ENCODE results near the gene SYTL2.
A peak's percentile ranks its signal among the peaks of the same experiment; 100 is the strongest.
"Not testable (repeated sequence)": the region's sequence is repeated elsewhere in the genome, so short reads cannot be mapped to it uniquely, and the experiment has no call there.

Gene SYTL2

DNA sequence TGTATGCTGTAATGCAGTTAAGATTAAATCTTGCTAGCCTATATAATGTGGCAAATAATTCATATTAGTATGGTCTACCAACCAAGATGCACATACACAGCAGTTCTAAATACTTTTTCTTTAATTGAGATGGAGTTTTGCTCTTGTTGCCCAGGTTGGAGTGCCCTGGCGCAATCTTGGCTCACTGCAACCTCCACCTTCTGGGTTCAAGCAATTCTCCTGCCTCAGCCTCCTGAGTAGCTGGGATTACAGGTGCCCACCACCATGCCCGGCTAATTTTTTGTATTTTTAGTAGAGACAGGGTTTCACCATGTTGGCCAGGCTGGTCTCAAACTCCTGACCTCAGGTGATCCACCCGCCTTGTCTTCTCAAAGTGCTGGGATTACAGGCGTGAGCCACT lies 156.6 kb downstream of the SYTL2 start:
- H3K27ac ChIP-seq (ENCODE audit: low read length); H3K4me3 ChIP-seq (ENCODE audit: low read depth in 1 of 2, low read length in 2 of 2); H3K27me3 ChIP-seq (ENCODE audit: low read depth, low read length); H3K9me3 ChIP-seq (ENCODE audit: control insufficient read depth in 1 of 2, low read length in 2 of 2): not testable (repeated sequence)
- Histone ChIP-seq H3K36me3 (ENCODE audit: control insufficient read depth in 1 of 2, insufficient read depth in 2 of 2, low read length in 2 of 2) (peaks cover 13 to 34% of the 10 kb centered on the region in 2 donors), H3K4me1 (ENCODE audit: control insufficient read depth in 1 of 2, insufficient read depth in 2 of 2, low read length in 2 of 2) (peaks cover 4 to 14% of the 10 kb centered on the region in 2 donors)

DNA sequence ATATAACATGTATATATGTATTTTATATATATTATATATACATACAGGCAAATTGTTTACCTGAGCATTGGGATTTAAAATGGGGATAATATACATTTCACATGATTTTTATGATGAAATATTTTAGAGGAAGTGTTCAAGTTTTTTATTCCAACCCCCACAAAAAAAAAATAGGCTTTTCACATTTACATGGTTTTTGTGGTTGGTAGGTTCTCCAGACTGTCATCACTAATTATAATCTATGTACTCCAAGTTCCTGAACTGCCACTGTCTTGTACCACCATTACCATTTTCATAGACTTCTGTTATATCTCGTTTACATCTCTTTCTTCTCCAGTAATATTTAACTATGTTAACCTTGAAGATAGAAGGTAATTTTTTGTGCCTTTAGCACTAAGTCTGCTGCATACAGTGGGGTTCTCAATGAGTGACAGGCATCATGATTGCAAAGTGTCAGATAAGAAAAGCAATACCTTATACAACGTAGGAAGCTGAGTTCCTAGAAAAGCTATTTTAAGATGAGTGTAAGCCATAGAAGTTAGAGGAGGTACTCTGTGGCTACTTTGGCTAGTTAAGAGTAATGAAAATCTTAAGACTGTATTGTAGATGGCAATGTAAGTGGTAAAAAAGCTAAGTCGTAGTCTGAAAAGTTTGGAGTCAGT lies 158.0 kb downstream of the SYTL2 start:
- peaks cover 11 to 14% of the 10 kb centered on the region in 2 donors for H3K4me1 ChIP-seq (ENCODE audit: control insufficient read depth in 1 of 2, insufficient read depth in 2 of 2, low read length in 2 of 2)
- no peaks in the 10 kb centered on the region for H3K27me3 ChIP-seq (ENCODE audit: low read depth, low read length)
- H3K27ac ChIP-seq (ENCODE audit: low read length): no peak overlapping the region
- no peak overlapping the region for H3K4me3 ChIP-seq (ENCODE audit: low read depth in 1 of 2, low read length in 2 of 2)
- no peaks in the 10 kb centered on the region for H3K9me3 ChIP-seq (ENCODE audit: control insufficient read depth in 1 of 2, low read length in 2 of 2)
- H3K36me3 ChIP-seq (ENCODE audit: control insufficient read depth in 1 of 2, insufficient read depth in 2 of 2, low read length in 2 of 2): peaks cover 13 to 34% of the 10 kb centered on the region in 2 donors

DNA sequence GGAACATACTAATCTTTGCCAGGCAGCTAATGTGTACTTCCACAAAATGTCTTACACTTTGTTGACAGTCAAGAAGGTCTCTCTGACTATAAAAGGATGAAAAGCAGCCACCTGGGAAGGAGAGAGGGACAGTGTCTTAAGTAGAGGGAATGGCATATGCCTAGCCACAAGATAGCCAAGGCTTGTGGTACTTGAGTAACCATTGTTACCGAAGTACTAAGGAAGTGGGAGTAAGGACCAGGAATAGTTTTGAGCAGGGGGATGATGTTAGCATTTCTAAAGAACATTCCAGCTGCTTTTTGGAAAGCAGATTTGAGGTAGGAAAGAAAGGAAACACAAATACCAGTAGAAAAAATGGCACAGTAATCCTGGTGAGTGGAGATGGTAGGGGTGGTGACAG lies 159.8 kb downstream of the SYTL2 start:
- Histone ChIP-seq H3K4me1 (ENCODE audit: control insufficient read depth in 1 of 2, insufficient read depth in 2 of 2, low read length in 2 of 2) (peaks cover 11 to 17% of the 10 kb centered on the region in 2 donors), H3K27me3 (ENCODE audit: low read depth, low read length) (no peaks in the 10 kb centered on the region), H3K27ac (ENCODE audit: low read length) (no peak overlapping the region), H3K9me3 (ENCODE audit: control insufficient read depth in 1 of 2, low read length in 2 of 2) (no peaks in the 10 kb centered on the region), H3K4me3 (ENCODE audit: low read depth in 1 of 2, low read length in 2 of 2) (no peak overlapping the region), H3K36me3 (ENCODE audit: control insufficient read depth in 1 of 2, insufficient read depth in 2 of 2, low read length in 2 of 2) (peaks cover 4 to 20% of the 10 kb centered on the region in 2 donors)

DNA sequence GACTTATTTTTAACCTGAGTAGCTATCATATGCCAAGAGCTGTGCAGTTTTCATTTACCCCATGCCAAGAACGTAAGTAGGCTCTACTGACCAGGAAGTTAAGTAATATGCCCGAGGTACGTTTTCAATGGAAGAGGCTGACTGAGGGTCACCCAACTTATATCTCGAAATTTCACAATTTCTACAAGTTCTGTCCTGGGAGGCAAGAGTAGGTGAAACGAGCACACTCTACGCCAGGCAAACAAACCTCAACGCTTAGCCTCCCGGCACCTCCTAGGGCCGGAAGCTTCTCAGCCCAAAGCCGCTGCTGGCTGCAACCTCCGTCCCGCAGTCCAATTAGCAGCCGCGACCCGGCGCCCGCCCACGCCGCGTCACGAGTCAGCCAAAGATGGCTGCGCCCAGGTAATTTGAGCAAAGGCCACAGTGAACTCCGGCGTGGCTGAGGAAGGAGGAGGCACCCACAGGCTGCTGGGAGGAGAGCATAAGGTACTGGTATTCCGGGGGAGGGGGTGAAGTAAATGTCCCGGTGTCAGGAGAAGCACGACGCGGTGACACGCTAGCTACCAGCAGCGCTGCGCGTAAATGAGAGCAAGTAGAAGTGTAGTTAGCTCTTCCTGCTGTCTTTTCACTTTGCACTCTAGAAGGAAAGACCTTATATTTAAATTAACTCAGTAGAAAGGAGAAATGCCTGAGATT lies 163.2 kb downstream of the SYTL2 start, which contains the start of gene TMEM126A:
TSS of gene TMEM126A (plus strand) at position 364 of the 696 bp plus-strand sequence. CDS start 2,289 bp downstream, outside the sequence.
- H3K4me3 ChIP-seq (ENCODE audit: low read depth in 1 of 2, low read length in 2 of 2): peak within 1 kb of the TSS; percentile 78 to 98
- H3K36me3 ChIP-seq (ENCODE audit: control insufficient read depth in 1 of 2, insufficient read depth in 2 of 2, low read length in 2 of 2): peaks cover 4% of the 10 kb centered on the region in 2 donors
- H3K27ac ChIP-seq (ENCODE audit: low read length): peak within 1 kb of the TSS; percentile 95
- peaks cover 11 to 17% of the 10 kb centered on the region in 2 donors for H3K4me1 ChIP-seq (ENCODE audit: control insufficient read depth in 1 of 2, insufficient read depth in 2 of 2, low read length in 2 of 2)
- H3K27me3 ChIP-seq (ENCODE audit: low read depth, low read length): no peaks in the 10 kb centered on the region
- H3K9me3 ChIP-seq (ENCODE audit: control insufficient read depth in 1 of 2, low read length in 2 of 2): no peaks in the 10 kb centered on the region

DNA sequence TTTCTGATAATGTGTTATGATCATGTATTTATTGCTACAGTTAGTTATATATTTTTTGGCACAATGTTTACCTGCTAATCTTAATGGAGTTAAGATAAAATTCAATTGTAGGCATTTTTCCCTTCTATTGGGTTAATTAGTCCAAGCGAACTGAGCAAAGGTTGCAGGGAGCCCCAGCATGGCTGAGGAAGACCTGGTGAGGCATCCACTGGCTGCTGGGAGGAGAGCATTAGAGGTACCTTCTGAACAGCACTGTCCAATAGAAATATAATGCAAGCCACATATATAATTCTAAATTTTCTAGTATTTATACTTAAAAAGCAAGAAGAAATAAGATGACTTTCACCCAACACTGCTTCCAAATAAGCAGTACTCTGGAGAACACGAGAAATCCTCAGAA lies 163.9 kb downstream of the SYTL2 start:
- Histone ChIP-seq H3K27ac (ENCODE audit: low read length) (peak overlapping the region; percentile 95), H3K4me3 (ENCODE audit: low read depth in 1 of 2, low read length in 2 of 2) (peak overlapping the region; percentile 78 to 98), H3K27me3 (ENCODE audit: low read depth, low read length) (no peaks in the 10 kb centered on the region), H3K36me3 (ENCODE audit: control insufficient read depth in 1 of 2, insufficient read depth in 2 of 2, low read length in 2 of 2) (peaks cover 4% of the 10 kb centered on the region in 2 donors), H3K9me3 (ENCODE audit: control insufficient read depth in 1 of 2, low read length in 2 of 2) (no peaks in the 10 kb centered on the region), H3K4me1 (ENCODE audit: control insufficient read depth in 1 of 2, insufficient read depth in 2 of 2, low read length in 2 of 2) (peaks cover 11 to 17% of the 10 kb centered on the region in 2 donors)
